K562 (cell line): ENCODE data around the gene THADA. TPM values are rescaled to one million over a fixed set of nuclear protein-coding genes. Genes with fewer than 3 reads are reported as not detected.
A peak's percentile ranks its signal among the peaks of the same experiment; 100 is the strongest.

ENCODE experiments used
- CCAR2 ChIP-seq: fragments of 200-400 bp; formaldehyde crosslinking; IDR thresholded peaks from 2 replicates; pipeline ENCODE4 v1.6.1; 2017; ENCODE audit warnings: mild to moderate bottlenecking, low read depth, low read length
- DMBX1 ChIP-seq: fragments of 250-450 bp; sonication (Bioruptor Pico); IDR thresholded peaks from 2 replicates; pipeline ENCODE4 v1.8.0; 2022; ENCODE audit warnings: inconsistent platforms, mild to moderate bottlenecking, moderate library complexity, borderline replicate concordance
- DPF2 ChIP-seq: fragments of 450-650 bp; IDR thresholded peaks from 2 replicates; pipeline ENCODE4 v1.6.1; 2016
- EGR1 ChIP-seq: fragments of 450-650 bp; conservative IDR thresholded peaks from 2 replicates; pipeline ENCODE4 v1.6.1; 2017; ENCODE audit warnings: mild to moderate bottlenecking
- GTF2A2 ChIP-seq: IDR thresholded peaks from 2 replicates; pipeline ENCODE4 v1.6.1; 2016; ENCODE audit warnings: mild to moderate bottlenecking, missing genetic modification characterization, missing compliant biosample characterization
- HDAC1 ChIP-seq, 2 experiments: fragments of 450-650 bp; IDR thresholded peaks; 2 replicates each; pipeline ENCODE4 v1.6.1; 2016 to 2017; ENCODE audit warnings: inconsistent platforms in 1 of 2, mild to moderate bottlenecking in 1 of 2, moderate library complexity in 1 of 2
- HDAC3 ChIP-seq: fragments of 450-650 bp; IDR thresholded peaks from 2 replicates; pipeline ENCODE4 v1.6.1; 2018; ENCODE audit warnings: borderline replicate concordance, mild to moderate bottlenecking, moderate library complexity; ENCODE audit not compliant: partially characterized antibody
- HLTF ChIP-seq: fragments of 450-650 bp; IDR thresholded peaks from 2 replicates; pipeline ENCODE4 v1.6.1; 2016
- ILK ChIP-seq: fragments of 450-650 bp; IDR thresholded peaks from 2 replicates; pipeline ENCODE4 v1.6.1; 2016; ENCODE audit warnings: missing genetic modification characterization, low read depth, mild to moderate bottlenecking, missing compliant biosample characterization, moderate library complexity, borderline replicate concordance
- MTA3 ChIP-seq: fragments of 450-650 bp; formaldehyde crosslinking; IDR thresholded peaks from 2 replicates; pipeline ENCODE4 v1.6.1; 2017; ENCODE audit warnings: mild to moderate bottlenecking, borderline replicate concordance
- NELFE ChIP-seq: IDR thresholded peaks from 2 replicates; pipeline ENCODE4 v1.6.1; 2011; ENCODE audit warnings: mild to moderate bottlenecking; ENCODE audit not compliant: insufficient read depth, insufficient read length
- PHF20 ChIP-seq: fragments of 450-650 bp; IDR thresholded peaks from 2 replicates; pipeline ENCODE4 v1.6.1; 2018; ENCODE audit not compliant: partially characterized antibody
- RHOXF2B ChIP-seq: fragments of 250-450 bp; sonication (Bioruptor Pico); conservative IDR thresholded peaks from 2 replicates; pipeline ENCODE4 v1.5.1; 2021
- STAG1 ChIP-seq: sonication (generic); formaldehyde crosslinking; IDR thresholded peaks from 2 replicates; pipeline ENCODE4 v1.5.0; 2020; ENCODE audit warnings: missing genetic modification reagents, borderline replicate concordance
- TAF7 ChIP-seq: fragments of 450-650 bp; IDR thresholded peaks from 2 replicates; pipeline ENCODE4 v1.6.1; 2016; ENCODE audit warnings: missing genetic modification characterization, missing compliant biosample characterization
- XRCC4 ChIP-seq: IDR thresholded peaks from one replicate; pipeline ENCODE4 v1.6.1; 2011; ENCODE audit not compliant: insufficient read depth, insufficient read length; ENCODE audit errors: extremely low read depth
- ZFP30 ChIP-seq: fragments of 250-450 bp; sonication (Bioruptor Pico); IDR thresholded peaks from 2 replicates; pipeline ENCODE4 v1.8.0; 2022; ENCODE audit warnings: moderate library complexity, mild to moderate bottlenecking, inconsistent platforms, borderline replicate concordance
- ZNF274 ChIP-seq: IDR thresholded peaks from 2 replicates; pipeline ENCODE4 v1.6.1; 2011; ENCODE audit warnings: low read depth, mild to moderate bottlenecking, low read length, moderate library complexity, borderline replicate concordance
- ZSCAN29 ChIP-seq: fragments of 450-650 bp; IDR thresholded peaks from 2 replicates; pipeline ENCODE4 v1.6.1; 2017
- polyA plus RNA-seq, 8 experiments: library from polyadenylated mRNA; depleted of rRNA in 4 of 8; stranded (reverse) in 5 of 8; unstranded in 3 of 8; fragments of >200 nt; fragmentation: Nextera tagmentation in 2 of 8; fragmentation: Illumina TruSeq in 1 of 8; extraction: Ambion mirVana in 2 of 8; extraction: Trizol in 1 of 8; gene quantifications; 2 replicates each; pipeline versions ENCODE4 v1.2.1 to v1.2.3, GENCODE V29; 2011 to 2014; ENCODE audit warnings: inconsistent platforms in 1 of 8, missing spikeins in 1 of 8
- total RNA-seq, 7 experiments: library from RNA; depleted of rRNA in 6 of 7; stranded (reverse); fragments of >200 nt in 6 of 7; fragmentation: Illumina TruSeq in 2 of 7; extraction: Trizol in 2 of 7; gene quantifications; 2 replicates each; pipeline versions ENCODE4 v1.2.1 to v1.2.3, GENCODE V29; 2011 to 2021; ENCODE audit warnings: low replicate concordance in 1 of 7
- TF ChIP-seq, protein P1 (sequence below): fragments of 450-650 bp; formaldehyde crosslinking; IDR thresholded peaks from 2 replicates; pipeline ENCODE4 v1.4.0; 2022; ENCODE audit warnings: missing genetic modification characterization
- TF ChIP-seq, protein P2 (sequence below): fragments of 250-450 bp; sonication (Bioruptor Pico); IDR thresholded peaks from 2 replicates; pipeline ENCODE4 v1.9.0; 2021; ENCODE audit warnings: mild to moderate bottlenecking
- TF ChIP-seq, protein P3 (sequence below): fragments of 450-650 bp; formaldehyde crosslinking; IDR thresholded peaks from 2 replicates; pipeline ENCODE4 v1.4.0; 2020; ENCODE audit warnings: mild to moderate bottlenecking, moderate library complexity
- TF ChIP-seq, protein P4 (sequence below): fragments of 250-450 bp; sonication (Bioruptor Pico); IDR thresholded peaks from 2 replicates; pipeline ENCODE4 v1.8.0; 2021; ENCODE audit warnings: moderate library complexity, mild to moderate bottlenecking, inconsistent platforms
- TF ChIP-seq, protein P5 (sequence below), 2 experiments: fragments of 450-650 bp in 1 of 2; sonication (generic) in 1 of 2; formaldehyde crosslinking in 1 of 2; IDR thresholded peaks in 1 of 2; conservative IDR thresholded peaks in 1 of 2; 2 replicates each; pipeline versions ENCODE4 v1.6.1 to v1.8.1; 2016 to 2023; ENCODE audit warnings: mild to moderate bottlenecking in 2 of 2, moderate library complexity in 2 of 2, inconsistent platforms in 1 of 2, missing genetic modification reagents in 1 of 2

THADA gene
- total and polyA plus RNA-seq, 9 of the 15 experiments (the other 6 are each of a cell fraction or from before 2014, with no cell fraction given) = 17.8 to 34.7 (median 31.9) TPM

DNA sequence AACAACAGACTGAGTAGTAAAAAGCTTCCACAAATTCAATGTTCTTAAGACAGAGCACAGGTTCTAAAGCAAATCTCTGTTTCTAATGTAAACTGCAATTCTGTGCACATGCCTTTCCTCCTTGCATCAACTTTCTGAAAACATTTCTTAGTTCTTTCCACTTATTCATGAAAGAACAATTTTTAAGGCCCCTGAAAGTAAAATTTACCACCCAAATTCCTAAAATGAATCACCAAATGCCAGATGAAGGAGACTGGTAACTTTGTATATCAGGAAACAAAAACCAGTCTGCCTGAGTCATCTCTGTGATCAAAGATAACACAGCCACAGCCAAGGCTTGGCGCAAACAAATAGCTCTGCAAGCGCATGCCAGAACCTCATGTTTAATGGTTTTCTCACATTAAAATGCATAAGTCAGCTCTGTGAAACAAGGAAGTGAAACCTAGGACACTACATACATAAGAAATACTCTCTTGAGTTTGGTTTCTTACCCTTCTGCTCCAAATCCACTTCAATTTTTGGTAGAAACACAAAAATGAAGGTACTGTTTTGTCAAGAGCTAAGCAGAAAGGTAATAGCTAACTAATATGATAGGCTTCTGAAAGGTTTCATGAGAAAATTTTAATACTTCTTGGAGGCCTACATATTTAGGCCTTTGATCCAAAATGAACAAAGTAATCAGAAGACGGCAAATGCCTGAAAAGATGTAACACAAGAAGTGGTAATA, 169.4 kb downstream of the THADA start (continued):
- TF ChIP-seq NELFE = no peak
- TF ChIP-seq ILK (tag) = no peak
- TF ChIP-seq TAF7 (tag) = no peak; the same call in 1 of the 2 replicates
- TF ChIP-seq ZFP30 (CRISPR knock-in tag) = no peak
- TF ChIP-seq HLTF = no peak
- TF ChIP-seq HDAC3 = no peak
- no peak for TF ChIP-seq ZNF274
- TF ChIP-seq, protein P1, sequence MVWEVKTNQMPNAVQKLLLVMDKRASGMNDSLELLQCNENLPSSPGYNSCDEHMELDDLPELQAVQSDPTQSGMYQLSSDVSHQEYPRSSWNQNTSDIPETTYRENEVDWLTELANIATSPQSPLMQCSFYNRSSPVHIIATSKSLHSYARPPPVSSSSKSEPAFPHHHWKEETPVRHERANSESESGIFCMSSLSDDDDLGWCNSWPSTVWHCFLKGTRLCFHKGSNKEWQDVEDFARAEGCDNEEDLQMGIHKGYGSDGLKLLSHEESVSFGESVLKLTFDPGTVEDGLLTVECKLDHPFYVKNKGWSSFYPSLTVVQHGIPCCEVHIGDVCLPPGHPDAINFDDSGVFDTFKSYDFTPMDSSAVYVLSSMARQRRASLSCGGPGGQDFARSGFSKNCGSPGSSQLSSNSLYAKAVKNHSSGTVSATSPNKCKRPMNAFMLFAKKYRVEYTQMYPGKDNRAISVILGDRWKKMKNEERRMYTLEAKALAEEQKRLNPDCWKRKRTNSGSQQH (CRISPR knock-in tag) = no peak
- TF ChIP-seq EGR1 = no peak
- no peak for TF ChIP-seq GTF2A2 (tag)
- no peak for TF ChIP-seq ZSCAN29
- TF ChIP-seq, protein P2, sequence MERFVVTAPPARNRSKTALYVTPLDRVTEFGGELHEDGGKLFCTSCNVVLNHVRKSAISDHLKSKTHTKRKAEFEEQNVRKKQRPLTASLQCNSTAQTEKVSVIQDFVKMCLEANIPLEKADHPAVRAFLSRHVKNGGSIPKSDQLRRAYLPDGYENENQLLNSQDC (CRISPR knock-in tag) = no peak
- no peak for TF ChIP-seq DMBX1
- TF ChIP-seq, protein P3, sequence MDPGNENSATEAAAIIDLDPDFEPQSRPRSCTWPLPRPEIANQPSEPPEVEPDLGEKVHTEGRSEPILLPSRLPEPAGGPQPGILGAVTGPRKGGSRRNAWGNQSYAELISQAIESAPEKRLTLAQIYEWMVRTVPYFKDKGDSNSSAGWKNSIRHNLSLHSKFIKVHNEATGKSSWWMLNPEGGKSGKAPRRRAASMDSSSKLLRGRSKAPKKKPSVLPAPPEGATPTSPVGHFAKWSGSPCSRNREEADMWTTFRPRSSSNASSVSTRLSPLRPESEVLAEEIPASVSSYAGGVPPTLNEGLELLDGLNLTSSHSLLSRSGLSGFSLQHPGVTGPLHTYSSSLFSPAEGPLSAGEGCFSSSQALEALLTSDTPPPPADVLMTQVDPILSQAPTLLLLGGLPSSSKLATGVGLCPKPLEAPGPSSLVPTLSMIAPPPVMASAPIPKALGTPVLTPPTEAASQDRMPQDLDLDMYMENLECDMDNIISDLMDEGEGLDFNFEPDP (CRISPR knock-in tag) = no peak
- no peak for TF ChIP-seq RHOXF2B (CRISPR knock-in tag)
- TF ChIP-seq, protein P4, sequence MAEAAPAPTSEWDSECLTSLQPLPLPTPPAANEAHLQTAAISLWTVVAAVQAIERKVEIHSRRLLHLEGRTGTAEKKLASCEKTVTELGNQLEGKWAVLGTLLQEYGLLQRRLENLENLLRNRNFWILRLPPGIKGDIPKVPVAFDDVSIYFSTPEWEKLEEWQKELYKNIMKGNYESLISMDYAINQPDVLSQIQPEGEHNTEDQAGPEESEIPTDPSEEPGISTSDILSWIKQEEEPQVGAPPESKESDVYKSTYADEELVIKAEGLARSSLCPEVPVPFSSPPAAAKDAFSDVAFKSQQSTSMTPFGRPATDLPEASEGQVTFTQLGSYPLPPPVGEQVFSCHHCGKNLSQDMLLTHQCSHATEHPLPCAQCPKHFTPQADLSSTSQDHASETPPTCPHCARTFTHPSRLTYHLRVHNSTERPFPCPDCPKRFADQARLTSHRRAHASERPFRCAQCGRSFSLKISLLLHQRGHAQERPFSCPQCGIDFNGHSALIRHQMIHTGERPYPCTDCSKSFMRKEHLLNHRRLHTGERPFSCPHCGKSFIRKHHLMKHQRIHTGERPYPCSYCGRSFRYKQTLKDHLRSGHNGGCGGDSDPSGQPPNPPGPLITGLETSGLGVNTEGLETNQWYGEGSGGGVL = no peak
- no peak for TF ChIP-seq XRCC4
- peak; percentile 28 for TF ChIP-seq PHF20
- TF ChIP-seq DPF2 = peak; percentile 97
- TF ChIP-seq HDAC1 (IDR thresholded peaks at IDR 0.05) = no peak
- no peak for TF ChIP-seq CCAR2
- no peak for TF ChIP-seq STAG1 (CRISPR knock-in tag)
- TF ChIP-seq MTA3 = peak; percentile 69; the same call in 1 of the 2 replicates
- TF ChIP-seq, protein P5, sequence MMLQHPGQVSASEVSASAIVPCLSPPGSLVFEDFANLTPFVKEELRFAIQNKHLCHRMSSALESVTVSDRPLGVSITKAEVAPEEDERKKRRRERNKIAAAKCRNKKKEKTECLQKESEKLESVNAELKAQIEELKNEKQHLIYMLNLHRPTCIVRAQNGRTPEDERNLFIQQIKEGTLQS (IDR thresholded peaks at IDR 0.05) = peak; percentile 90
- TF ChIP-seq, protein P5 (CRISPR knock-in tag; conservative IDR thresholded peaks at IDR 0.05) = no peak; the same call in 1 of the 2 replicates
